OCI-LY1 (cell line): Measurements from ENCODE around the gene GALNT17.

ENCODE experiments used
- H2AFZ ChIP-seq: fragments of 200-600 bp; sonication (generic), shearing (Covaris generic); 2 replicates; pipeline ENCODE4 v1.6.0; 2014; ENCODE audit warnings: antibody characterized with exemption, mild to moderate bottlenecking, low read length
- H3F3A ChIP-seq: fragments of 200-600 bp; sonication (generic), shearing (Covaris generic); 2 replicates; pipeline ENCODE4 v1.6.0; 2014; ENCODE audit warnings: mild to moderate bottlenecking, antibody characterized with exemption, low read length, moderate library complexity; ENCODE audit not compliant: insufficient read depth
- H3K27ac ChIP-seq: fragments of 200-600 bp; sonication (generic); 2 replicates; pipeline ENCODE4 v1.5.1; 2014; ENCODE audit warnings: low read length, mixed run types, mild to moderate bottlenecking, low read depth; ENCODE audit not compliant: poor library complexity, severe bottlenecking
- H3K27me3 ChIP-seq: fragments of 200-600 bp; sonication (generic); 2 replicates; pipeline ENCODE4 v1.6.0; 2014; ENCODE audit warnings: antibody characterized with exemption, mild to moderate bottlenecking, low read length, moderate library complexity; ENCODE audit not compliant: insufficient read depth
- H3K36me3 ChIP-seq: fragments of 200-600 bp; sonication (generic); 2 replicates; pipeline ENCODE4 v1.6.1; 2014; ENCODE audit warnings: mild to moderate bottlenecking, antibody characterized with exemption, low read length, moderate library complexity, mixed read lengths; ENCODE audit not compliant: insufficient read depth
- H3K4me1 ChIP-seq: fragments of 200-600 bp; sonication (generic); 2 replicates; pipeline ENCODE4 v1.5.1; 2014; ENCODE audit warnings: mild to moderate bottlenecking, low read length, moderate library complexity; ENCODE audit not compliant: insufficient read depth, severe bottlenecking
- H3K4me2 ChIP-seq: fragments of 200-600 bp; sonication (generic), shearing (Covaris generic); 2 replicates; pipeline ENCODE4 v1.6.1; 2014; ENCODE audit warnings: low read length
- H3K4me3 ChIP-seq: fragments of 200-600 bp; sonication (generic); 2 replicates; pipeline ENCODE4 v1.5.1; 2014; ENCODE audit warnings: low read length, low read depth, mild to moderate bottlenecking, mixed read lengths; ENCODE audit not compliant: poor library complexity, severe bottlenecking
- H3K79me2 ChIP-seq: fragments of 200-600 bp; shearing (Covaris generic); 2 replicates; pipeline ENCODE4 v1.6.1; 2016; ENCODE audit warnings: mixed run types, low read length, mixed read lengths; ENCODE audit not compliant: insufficient read depth
- H3K9ac ChIP-seq: fragments of 200-600 bp; sonication (generic), shearing (Covaris generic); 2 replicates; pipeline ENCODE4 v1.6.1; 2014; ENCODE audit warnings: mild to moderate bottlenecking, low read length, mixed read lengths
- H3K9me2 ChIP-seq: fragments of 200-600 bp; sonication (generic), shearing (Covaris generic); 2 replicates; pipeline ENCODE4 v1.6.1; 2014; ENCODE audit warnings: low read depth, mild to moderate bottlenecking, low read length, mixed read lengths
- H3K9me3 ChIP-seq: fragments of 200-600 bp; shearing (Covaris generic); 2 replicates; pipeline ENCODE4 v1.6.1; 2014; ENCODE audit warnings: low read length, mixed read lengths
- H4K20me1 ChIP-seq: fragments of 200-600 bp; sonication (generic), shearing (Covaris generic); 2 replicates; pipeline ENCODE4 v1.6.0; 2016; ENCODE audit warnings: mild to moderate bottlenecking, low read length; ENCODE audit not compliant: insufficient read depth
- EZH2 ChIP-seq: fragments of 200-600 bp; sonication (generic), shearing (Covaris generic); IDR thresholded peaks from 2 replicates; pipeline ENCODE4 v1.8.0; 2017; ENCODE audit warnings: borderline replicate concordance, mixed run types, mild to moderate bottlenecking, antibody characterized with exemption, low read length, moderate library complexity, mixed read lengths
- TF ChIP-seq, protein P1 (sequence below): fragments of 200-600 bp; sonication (generic), shearing (Covaris generic); IDR thresholded peaks from 2 replicates; pipeline ENCODE4 v1.5.1; 2017; ENCODE audit warnings: mild to moderate bottlenecking, antibody characterized with exemption, low read length, moderate library complexity, mixed read lengths

The GALNT17 gene

DNA sequence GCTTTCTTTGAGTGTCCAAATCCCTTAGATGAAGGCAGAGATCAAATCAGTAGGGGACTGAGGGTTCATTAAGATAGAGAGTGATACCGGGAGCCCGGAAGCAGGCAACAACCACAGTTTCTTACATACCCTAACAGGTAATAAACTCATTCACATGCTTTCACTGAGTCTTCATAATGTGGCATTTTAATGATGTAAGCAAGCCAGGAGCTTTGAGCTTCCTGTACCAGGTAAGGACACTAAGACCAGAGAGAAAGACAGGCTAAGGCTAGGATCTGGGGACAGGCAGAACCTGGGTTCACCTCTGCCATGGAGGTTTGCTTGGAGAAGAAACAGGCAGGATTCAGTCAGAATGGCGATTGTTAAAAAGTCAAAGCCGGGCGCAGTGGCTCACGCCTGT, 618.3 kb downstream of the GALNT17 start:
- no peak overlapping the region for H3K4me3 ChIP-seq
- H3K9ac ChIP-seq, result no peak overlapping the region
- H3K4me1 ChIP-seq, result no peaks in the 10 kb centered on the region
- H2AFZ ChIP-seq, result no peak overlapping the region
- no peaks in the 10 kb centered on the region for H3K79me2 ChIP-seq
- H4K20me1 ChIP-seq, result no peaks in the 10 kb centered on the region
- TF ChIP-seq, protein P1, sequence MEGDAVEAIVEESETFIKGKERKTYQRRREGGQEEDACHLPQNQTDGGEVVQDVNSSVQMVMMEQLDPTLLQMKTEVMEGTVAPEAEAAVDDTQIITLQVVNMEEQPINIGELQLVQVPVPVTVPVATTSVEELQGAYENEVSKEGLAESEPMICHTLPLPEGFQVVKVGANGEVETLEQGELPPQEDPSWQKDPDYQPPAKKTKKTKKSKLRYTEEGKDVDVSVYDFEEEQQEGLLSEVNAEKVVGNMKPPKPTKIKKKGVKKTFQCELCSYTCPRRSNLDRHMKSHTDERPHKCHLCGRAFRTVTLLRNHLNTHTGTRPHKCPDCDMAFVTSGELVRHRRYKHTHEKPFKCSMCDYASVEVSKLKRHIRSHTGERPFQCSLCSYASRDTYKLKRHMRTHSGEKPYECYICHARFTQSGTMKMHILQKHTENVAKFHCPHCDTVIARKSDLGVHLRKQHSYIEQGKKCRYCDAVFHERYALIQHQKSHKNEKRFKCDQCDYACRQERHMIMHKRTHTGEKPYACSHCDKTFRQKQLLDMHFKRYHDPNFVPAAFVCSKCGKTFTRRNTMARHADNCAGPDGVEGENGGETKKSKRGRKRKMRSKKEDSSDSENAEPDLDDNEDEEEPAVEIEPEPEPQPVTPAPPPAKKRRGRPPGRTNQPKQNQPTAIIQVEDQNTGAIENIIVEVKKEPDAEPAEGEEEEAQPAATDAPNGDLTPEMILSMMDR, result no peak
- TF ChIP-seq EZH2, result no peak
- no peak overlapping the region for H3K27ac ChIP-seq
- no peak overlapping the region for H3K4me2 ChIP-seq
- no peaks in the 10 kb centered on the region for H3K27me3 ChIP-seq
- no peaks in the 10 kb centered on the region for H3F3A ChIP-seq
- H3K9me2 ChIP-seq, result no peaks in the 10 kb centered on the region
- H3K36me3 ChIP-seq, result no peaks in the 10 kb centered on the region
- H3K9me3 ChIP-seq, result no peaks in the 10 kb centered on the region

DNA sequence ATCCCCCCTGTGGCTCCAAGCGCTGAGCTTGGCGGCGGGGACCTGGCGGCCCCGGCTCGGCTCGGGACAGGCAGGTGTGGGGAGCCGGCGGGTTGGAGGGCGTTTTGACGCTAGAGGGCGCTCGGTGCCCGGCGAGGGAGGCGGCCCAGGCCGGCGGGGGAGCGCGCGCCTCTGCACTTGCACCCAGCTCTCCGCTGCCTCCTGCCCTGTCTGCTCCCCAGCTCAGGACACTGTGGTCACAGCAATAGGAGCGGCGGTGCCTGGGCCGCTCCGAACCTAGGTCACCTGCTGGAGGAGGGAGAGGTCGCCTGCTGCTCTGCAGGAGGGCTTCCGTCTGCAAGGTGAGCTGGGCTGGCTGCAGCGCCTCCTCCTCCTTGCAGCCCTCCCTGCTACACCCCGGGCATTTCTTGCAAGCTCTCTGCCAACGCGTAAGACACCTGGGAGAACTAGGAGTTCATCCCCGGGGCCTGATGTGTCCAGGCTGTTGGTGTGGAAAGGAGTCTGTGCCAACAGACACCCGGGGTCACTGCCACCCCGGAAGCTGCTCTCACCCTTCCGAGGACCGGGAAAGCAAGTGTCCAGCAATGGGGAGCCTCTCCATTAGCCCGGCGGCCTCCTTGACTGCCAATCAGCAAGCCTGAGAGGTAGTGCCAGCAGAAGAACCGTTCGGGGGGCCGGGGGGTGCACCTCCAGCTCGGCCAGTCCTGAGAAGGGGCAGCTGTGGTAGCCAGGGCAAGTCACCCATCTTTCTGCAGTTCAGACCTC, 620.4 kb downstream of the GALNT17 start:
- Histone ChIP-seq H3K79me2 (no peaks in the 10 kb centered on the region), H3K27ac (no peak overlapping the region), H3K4me1 (no peaks in the 10 kb centered on the region), H3K27me3 (no peaks in the 10 kb centered on the region), H3K9me3 (no peaks in the 10 kb centered on the region), H3K4me3 (no peak overlapping the region), H2AFZ (no peak overlapping the region), H3K4me2 (no peak overlapping the region), H3K36me3 (no peaks in the 10 kb centered on the region), H3F3A (no peaks in the 10 kb centered on the region), H3K9ac (no peak overlapping the region), H3K9me2 (no peaks in the 10 kb centered on the region), H4K20me1 (no peaks in the 10 kb centered on the region)
- no peak for TF ChIP-seq EZH2
- TF ChIP-seq, protein P1, result peak; percentile 82

DNA sequence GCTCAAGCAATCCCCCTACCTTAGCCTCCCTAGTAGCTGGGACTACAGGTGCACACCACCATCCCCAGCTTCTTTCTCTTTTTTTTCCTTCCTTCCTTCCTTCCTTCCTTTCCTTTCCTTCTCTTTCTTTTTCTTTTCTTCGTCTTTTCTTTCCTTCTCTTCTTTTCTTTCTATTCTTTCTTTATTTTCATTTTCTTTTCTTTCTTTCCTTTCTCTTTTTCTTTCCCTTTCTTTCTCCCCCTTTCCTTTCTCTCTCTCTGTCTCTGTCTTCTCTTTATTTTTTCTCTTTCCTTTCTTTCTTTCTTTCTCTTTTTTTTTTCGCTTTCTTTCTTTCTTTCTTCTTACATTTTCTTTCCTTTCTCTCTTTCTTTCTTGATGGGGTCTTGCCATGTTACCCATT, 621.3 kb downstream of the GALNT17 start:
- Histone ChIP-seq H3K9me3 (no peaks in the 10 kb centered on the region), H3K27me3 (no peaks in the 10 kb centered on the region), H3K4me2 (no peak overlapping the region), H3K27ac (no peak overlapping the region), H2AFZ (no peak overlapping the region), H3K79me2 (no peaks in the 10 kb centered on the region), H3K4me3 (no peak overlapping the region), H3K36me3 (no peaks in the 10 kb centered on the region), H4K20me1 (no peaks in the 10 kb centered on the region), H3K9ac (no peak overlapping the region), H3K9me2 (no peaks in the 10 kb centered on the region), H3F3A (no peaks in the 10 kb centered on the region), H3K4me1 (no peaks in the 10 kb centered on the region)
- TF ChIP-seq EZH2, result no peak
- TF ChIP-seq, protein P1, result no peak
